GM12891 (cell line): ENCODE results near the gene RANBP1.

ENCODE experiments used
- POLR2A ChIP-seq: IDR thresholded peaks from 2 replicates; pipeline ENCODE4 v1.6.1; 2011; ENCODE audit warnings: low read depth, low read length, control low read depth
- TAF1 ChIP-seq: IDR thresholded peaks from 2 replicates; pipeline ENCODE4 v1.6.1; 2011; ENCODE audit warnings: low read depth, low read length, control low read depth

DNA sequence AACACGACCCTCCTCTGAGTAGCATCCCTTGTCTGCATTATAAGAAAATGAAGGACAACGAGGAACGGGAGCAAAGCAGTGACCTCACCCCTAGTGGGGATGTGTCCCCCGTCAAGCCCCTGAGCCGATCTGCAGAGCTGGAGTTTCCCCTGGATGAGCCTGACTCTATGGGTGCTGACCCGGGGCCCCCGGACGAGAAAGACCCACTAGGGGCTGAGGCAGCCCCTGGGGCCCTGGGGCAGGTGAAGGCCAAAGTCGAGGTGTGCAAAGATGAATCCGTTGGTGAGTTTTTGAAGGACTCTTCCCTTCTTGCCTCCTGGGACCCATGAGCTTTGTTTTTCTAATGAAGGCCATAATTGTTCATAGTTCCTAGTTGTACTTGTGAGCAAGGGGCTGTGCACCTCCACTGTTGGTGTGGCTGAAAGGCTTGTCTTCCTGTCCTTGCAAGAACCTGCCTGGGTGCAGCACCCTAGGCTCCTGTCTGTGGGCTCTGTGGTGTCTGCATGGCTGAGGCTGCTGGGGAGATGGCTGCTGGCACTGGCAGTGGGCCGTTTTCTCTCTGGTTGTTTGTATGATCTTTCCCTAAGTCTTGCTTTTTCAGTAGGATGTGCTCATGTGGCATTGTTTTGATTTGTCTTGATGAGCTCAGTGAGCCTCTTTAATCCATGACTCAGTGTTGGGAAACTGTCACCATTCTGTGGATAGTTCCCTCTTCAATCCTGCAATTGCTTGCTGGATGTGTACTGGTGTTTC, 25.8 kb upstream of the RANBP1 start:
- TF ChIP-seq POLR2A (no peak), TAF1 (no peak)
